Measurements from ENCODE around the gene FAM124A.

FAM124A gene

DNA sequence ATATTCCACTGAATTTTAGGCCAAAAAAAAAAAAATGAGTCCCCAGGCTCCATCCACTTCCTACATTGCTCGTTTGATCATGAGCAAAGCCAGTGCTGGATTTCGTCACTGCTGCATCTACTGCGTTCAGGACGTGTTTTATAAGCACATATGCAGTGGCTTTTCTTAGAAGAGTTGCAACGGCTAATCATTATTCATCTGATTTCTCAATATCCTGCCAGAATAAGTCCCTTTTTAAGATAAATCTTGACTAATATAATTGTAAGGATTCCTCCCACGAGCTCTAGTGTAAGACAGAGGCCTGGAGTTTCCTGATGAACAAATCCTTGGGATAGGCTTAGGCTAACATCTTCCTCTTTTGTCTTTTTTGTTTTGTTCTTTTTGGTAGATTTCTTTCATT, 19.5 kb downstream of the FAM124A start:
- no peak for DNase-seq (ENCODE audit: low read depth, low spot score)

DNA sequence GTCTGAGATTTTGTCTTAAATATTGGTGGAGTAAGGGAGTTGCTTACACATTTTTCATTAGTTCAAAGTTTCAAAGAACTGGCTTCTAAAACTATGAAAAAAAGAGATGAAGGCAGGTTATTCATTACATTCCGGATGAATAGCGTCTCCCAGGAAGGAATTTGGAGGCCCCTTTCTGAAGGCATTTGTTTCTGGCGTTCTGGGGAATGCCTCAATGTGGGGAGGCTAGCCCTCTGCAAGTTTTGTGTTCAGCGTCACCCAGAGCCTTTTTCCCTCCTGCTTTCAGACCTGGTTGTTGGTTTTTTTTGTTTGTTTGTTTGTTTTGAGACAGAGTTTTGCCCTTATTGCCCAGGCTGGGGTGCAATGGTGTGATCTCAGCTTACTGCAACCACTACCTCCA, 21.0 kb downstream of the FAM124A start:
- no peak for DNase-seq (ENCODE audit: low read depth, low spot score)

DNA sequence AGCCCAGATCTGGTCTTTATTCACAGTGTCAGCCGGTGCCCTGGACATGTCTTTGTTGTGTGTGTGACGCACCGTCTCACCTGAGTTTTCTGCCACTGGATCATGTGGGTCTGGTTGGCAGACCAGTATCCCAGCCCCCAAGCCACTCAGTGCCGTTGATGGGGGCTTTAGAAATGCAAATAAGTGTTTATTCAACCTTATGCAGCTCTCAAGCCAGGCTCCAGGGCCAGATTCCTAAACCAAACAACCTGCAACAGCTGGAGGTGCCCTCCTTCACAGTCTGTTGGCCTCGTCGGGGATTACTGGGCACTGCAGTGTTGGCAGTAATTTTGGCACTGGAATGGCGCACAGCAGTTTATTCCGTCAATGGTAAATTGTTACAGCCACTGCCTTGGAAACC, 21.6 kb downstream of the FAM124A start:
- no peak for DNase-seq (ENCODE audit: low read depth, low spot score)

DNA sequence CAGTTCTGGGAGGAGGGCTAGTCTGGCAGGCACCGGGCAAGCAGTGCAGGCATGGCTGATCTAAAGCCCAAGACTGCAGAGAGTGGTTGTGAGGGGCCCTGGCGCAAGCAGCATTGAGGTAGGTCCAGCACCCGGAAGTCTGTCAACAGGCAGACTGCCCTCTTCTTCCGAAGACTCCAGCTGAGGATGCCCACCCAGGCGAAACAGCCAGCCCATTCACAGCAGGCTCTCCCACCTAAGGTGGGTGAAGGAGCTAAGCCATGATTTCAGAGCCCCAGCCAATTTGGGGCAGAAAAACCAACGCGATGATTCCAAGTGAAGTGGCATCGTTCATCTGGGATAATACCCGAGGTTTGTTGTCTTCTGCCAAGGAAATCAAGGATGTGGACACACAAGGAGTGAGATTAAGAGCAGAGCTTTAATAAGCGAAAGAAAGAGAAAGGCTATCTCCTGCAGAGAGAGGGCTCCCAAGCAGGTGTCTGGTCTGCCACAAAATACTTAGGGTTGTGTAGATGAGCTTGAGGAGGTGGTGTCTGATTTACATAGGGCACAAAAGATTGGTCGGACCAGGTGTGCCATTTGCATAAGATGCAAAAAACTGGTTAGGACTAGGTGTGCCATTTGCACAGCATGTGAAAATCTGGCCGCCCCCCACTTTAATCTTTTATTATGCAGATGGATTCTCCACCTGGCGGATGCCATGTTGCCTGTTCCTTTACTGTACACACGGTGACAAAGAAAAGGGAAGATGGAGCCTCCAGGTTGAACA, 22.6 kb downstream of the FAM124A start:
- DNase-seq (ENCODE audit: low read depth, low spot score) = no peak

DNA sequence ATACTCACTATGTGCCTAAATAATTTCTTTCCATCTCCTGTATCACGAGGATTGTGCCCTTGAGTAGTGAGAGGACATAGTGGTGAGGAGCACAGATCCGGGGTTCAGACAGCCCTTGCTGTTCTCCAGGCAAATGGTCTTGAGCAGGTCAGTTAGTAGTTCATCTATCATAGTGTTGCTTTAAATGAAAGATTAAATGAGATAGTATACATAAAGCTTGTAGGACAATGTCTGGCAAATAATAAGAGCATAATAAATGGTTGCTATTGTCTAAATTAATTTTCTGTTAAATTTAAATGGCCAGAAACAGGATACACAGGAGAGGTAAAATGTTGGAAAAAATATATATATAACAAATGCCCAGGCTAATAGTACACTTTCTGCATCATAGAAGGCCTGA, 23.4 kb downstream of the FAM124A start:
- DNase-seq (ENCODE audit: low read depth, low spot score) = no peak

DNA sequence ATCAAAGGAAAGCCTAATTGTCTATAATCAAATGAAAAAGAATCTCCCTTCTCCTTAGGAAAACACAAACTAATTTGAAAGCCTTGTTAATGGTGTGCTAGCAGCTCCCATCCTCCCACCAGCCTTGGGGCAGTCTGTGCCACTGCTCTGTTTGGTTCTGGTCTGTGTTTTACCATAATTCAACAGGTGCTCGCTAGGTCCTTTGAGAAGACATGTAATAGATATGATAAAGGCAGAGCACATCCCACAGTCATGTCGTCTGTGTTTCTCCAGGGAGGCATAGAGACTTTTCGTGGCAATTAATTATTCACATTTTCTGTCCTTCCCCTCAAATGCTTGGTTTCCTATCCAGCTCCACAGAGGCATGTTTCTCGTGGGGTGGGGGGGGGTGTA, 23.8 kb downstream of the FAM124A start:
- DNase-seq (ENCODE audit: low read depth, low spot score) = no peak

DNA sequence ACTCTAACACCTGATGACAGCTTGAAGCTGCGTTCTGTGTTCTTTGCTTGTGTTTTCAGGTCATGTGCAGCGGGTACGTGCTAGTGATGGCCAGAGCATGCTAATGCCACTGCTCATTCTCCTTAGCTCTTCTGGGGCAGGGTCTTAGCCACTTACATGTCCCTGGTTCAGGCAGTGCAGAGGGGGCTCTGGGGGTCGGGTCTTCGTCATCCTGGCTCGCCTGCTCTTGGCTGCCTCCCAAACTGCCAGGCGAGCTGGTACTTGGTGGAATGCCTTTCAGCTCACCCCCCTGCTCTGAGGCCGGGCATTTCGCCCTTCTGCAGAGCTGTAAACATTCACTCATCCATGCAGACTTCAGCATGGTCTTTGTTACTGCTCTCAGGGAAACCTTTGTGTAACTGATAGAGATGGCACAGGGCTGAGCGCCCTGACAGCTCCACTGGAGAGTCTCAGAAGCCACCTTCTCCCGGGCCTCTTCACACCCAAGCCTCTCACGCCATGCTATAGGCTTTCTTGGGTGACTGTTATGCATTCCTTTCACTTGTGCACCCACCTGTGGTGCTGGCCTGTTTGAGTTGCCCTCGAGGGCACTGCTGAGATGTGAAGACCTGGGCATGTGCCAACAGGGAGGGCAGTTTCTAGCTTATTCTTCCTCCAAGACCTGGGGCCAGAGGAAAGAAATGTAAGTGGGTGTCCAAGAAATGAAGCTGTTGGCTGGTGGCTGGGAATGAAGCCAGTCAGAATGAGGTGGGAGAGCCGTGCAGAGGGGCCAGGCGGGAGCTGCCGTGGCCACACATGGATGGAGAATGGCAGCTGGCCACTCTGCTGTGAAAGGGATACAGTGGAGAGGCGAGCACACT, 24.4 kb downstream of the FAM124A start:
- no peak for DNase-seq (ENCODE audit: low read depth, low spot score)

DNA sequence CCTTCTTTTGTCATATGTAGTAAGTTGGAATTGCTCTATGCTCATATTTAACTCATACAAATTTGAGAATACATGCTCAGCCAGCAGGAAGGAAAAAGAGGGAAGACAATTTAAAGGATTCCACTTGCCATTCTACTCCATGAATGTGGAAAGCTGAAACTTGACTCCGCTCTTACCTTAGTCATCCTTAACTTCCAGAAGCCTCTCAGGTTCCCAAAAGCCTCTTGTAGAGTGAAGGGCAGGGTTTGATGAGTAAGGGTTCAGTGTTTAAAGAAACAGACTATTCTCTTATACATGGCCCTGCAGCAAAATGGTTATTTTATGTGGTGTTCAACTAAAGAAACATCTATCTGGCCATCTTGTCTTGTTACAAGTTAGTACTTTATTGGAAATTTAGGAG, 27.1 kb downstream of the FAM124A start:
- DNase-seq (ENCODE audit: low read depth, low spot score) = no peak

DNA sequence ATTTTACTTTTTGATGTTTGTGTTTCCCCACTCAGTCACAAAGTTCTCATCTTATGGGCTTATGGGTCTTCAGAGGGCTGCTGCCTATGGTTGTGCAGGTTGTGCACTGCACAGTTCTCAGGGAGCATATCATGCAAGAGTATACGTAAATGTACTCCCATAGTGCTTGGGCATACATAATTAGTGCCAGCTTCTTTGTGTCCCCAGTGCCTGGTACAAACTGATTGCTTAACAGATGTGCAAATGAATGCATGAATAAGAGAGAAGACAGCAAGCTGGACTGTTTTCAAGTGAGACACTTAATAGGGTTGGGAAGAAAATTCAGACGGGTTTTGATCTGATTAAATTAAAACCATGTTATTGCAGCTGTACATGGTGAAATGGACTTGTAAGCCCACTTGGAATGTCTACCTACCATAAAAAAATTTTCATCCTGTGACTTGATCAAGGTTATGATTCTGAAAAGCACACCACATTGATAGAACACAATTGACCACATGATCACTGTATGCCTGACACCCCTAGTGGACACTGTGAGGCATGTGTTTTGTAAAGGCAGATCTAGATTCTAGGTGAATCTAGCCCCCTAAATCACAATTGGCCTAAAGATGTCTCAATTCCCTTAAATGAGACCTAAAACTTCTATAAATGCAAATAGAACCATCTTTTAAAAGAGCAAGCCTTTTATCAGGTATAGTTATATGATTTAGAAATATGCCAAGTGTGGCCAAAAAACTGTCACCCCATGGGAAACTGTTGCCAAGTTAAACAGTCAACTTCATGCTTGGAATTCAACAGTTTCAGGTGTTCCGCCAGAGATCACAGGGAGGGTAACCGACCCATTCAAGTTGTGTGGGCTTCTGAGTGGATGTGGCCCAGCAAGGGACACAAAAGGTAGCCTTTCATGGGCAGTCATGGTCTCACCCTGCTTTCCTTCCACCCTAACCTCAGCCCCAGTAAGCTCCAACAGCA, 27.9 kb downstream of the FAM124A start:
- DNase-seq (ENCODE audit: low read depth, low spot score) = no peak

DNA sequence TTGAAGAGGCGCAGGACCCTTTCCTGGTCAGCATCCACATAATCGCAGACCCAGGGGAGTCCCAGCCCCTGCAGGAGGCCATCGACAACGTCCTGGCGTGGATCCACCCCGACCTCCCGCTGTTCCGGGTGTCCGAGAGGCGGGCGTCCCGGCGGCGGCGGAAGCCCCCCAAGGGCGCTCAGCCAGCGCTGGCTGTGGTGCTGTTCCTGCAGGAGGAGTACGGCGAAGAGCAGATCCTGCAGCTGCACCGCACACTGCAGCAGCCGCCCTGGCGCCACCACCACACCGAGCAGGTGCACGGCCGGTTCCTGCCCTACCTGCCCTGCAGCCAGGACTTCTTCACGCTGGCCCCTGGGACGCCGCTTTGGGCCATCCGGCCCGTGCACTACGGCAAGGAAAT, 29.3 kb downstream of the FAM124A start:
- DNase-seq (ENCODE audit: low read depth, low spot score) = no peak

DNA sequence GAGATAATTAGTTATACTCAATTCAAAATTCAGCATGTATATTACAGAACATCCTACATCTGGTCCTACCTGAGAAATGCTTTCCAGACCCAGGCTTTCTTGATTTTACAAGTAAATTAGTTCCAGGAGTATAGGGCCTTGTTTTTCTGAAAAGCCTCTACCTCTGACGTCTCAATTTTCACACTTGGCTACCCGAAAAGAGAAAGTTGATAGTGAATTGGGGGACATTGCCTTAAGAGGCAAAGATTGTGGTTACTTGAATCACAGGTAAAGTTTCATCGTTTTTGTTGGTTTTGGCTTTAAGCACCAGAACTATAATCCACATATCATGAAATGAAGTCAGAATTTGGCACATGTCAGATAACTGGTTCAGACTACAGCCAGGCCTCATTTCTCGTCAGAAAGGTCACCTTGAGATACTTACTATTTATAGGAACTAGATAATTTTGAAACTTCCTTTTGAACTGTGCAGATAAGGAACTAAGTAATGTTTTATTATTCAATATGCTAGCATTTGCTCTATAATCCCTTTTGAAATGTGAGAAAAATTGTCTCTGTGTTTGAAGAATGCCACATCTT, 30.8 kb downstream of the FAM124A start:
- no peak for DNase-seq (ENCODE audit: low read depth, low spot score)

DNA sequence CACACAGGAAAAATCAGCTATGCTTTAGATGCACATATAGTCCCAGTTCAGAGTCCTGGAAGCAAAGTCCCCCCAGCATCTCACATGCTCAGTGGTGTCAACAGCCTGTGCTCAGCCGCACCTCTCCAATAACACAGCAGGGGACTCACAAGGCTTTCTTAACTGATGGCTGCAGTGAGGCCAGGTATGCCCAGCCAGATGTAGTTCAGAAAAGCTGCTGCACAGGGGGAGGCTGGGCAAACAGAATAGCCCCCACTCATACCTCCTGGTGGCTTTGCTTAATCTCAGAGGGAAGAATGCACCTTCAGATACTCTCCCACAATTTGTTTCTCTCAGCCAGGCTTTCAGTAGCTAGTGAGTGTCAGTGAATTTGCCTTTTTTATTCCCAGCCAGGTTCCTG, 33.4 kb downstream of the FAM124A start:
- no peak for DNase-seq (ENCODE audit: low read depth, low spot score)

DNA sequence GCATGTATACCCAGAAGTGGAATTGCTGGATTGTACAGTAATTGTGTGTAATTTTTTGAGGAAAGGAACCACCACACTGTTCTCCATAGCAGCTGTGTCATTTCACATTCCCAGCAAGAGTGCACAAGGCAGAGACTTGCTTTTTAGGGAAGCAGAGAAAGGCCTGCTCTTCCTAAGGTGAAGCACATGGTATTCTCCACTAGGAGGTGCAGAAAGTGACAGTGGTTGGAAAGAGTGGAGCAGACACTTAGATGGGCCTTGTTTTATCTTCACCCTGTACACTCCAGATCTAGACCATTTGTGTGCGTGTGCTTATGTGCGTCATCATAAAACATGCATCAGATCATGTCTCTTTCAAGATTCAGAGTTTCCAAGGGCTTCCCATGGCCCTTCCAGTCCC, 35.0 kb downstream of the FAM124A start:
- DNase-seq (ENCODE audit: low read depth, low spot score) = no peak

DNA sequence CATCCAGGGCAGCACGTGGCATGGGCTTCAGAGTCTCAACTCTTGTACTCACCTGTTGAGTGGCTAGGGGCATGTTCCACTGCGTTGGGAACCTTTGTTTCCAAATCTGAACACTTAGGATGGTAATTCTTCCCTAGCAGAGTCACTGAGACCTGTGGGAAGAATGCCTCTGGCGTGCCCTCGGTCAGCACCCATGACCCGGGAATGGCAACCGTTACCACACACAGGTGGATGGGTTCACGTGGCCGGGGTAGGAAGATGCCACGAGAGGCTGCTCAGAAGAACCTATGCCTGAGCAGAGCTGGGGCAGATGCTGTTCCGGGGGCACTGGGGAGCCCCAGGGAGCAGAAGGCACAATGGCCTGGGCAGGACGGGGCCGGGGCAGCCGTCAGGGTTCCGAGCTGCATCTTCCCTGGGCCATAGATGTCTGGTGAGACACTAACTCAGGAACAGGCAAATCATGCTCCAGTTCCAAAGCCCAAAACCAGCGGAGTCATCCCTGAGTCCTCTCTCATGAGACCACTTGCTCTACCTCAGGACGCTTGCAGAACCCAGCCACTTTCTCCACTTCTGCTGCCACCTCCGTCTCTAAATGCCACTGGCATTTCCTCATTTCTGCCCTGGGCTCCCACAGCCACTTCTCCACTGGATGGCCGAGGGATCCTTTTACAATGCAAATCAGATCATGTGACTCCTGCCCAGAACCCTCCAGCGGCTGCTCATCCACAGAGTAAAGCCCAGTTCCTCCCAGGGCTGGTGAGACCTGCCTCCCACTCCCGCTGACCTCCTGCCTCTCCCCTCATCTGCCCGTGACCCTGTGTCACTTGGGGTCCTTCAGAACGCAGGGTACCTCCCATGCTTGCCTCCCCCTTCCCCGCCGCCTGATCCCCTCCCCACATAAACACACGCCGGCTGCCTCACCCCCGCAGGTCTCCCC, 36.7 kb downstream of the FAM124A start:
- no peak for DNase-seq (ENCODE audit: low read depth, low spot score)

DNA sequence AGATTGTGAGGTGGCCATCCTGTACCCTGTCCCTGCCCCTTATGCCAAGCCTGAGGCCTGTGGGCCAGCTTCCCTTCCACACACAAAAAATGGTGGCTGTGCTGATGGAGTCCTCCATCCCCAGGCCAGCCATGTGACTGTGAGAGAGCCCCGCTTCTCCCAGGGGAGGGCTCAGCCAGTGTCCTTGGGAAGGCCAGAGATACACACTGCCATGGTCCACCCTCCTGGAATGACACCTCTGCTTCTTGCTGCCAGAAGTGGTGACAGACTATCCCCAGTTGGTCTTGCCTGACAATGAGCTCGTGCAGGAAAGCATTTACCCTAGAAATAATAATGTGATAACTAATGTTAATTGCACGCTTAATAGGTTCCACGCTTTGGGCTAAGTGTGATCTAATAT, 38.0 kb downstream of the FAM124A start:
- no peak for DNase-seq (ENCODE audit: low read depth, low spot score)

DNA sequence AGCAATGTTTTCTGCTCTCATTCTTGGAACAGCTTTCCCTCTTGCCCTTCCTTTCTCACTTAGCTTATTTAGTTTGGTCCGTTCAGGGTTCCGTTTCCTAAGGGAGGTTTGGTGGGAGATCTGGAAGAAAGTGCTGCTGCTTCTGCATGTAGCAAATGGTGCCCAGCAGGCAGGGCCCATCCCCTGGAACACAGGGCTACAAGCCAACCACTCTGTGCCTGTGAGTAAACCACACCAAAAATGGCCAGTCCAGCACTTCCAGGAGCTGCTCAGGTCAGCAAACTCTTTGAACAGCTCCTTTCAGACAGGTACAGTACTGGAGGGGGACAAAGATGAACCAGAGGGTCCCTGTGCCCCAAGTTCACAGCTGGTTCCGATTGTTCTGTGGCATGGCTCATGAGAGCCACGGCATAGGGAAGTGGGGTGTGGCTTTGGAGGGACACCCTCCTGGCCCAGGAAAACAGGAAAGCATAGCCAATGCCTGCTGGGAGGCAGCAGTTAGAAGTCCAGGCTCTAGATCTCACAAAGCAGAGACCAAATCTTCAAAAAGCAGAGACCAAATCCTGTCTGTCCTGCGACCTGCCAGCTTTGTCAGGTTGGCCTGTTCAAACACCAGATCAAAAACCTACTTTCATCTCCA, 39.5 kb downstream of the FAM124A start:
- no peak for DNase-seq (ENCODE audit: low read depth, low spot score)

DNA sequence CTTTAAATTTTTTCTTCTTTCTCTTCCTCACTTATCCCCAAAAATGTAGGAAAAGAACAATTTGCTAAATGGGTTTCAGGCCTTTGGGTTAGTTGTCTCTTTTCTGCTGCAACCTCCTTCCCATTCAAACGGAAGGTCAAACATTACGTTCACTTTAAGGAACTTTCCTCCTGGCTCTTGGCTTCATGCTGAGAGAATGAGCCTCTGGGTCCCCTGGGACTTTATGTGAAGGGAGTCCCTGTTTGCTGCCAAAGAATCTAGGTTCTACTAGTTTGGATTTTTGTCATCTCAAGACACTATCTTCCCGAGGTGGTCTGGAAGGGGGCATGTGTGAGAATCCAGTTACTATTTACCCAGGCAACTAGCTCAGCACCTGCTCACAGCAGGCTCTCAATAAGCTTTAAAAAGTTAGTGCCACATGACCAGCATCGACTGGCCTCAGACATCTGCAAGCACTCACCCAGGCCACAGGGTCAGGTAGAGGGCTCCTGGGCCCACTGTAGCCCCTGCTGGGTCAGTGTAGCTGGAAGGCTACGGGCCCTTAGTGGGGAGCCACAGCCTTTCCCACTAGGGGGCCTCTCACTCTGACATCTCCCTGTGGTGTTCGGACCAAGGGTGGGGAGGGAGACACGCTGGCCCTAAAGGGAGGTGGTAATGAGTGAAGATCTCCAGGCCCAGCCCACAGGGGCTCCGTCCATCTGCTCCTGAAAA, 40.5 kb downstream of the FAM124A start:
- DNase-seq (ENCODE audit: low read depth, low spot score) = no peak

DNA sequence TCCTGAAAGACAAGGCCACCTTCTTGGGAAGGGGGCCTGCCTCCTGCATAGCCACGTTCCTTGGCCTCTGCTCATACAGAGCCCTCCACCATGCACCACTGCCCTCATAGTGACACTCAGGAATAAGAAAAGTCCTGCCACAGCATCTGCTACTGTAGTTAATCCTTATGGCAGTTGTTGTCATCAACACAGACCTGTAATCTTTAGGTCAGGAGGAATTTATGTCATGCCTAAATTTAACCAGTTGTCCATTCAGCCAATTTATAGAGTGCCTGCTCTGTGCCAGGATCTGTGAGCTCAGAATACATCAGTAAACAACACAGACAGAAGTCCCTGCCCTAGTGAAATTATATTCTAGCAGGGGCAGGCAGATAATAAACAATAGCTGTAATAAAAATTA, 44.4 kb downstream of the FAM124A start:
- DNase-seq (ENCODE audit: low read depth, low spot score) = no peak

DNA sequence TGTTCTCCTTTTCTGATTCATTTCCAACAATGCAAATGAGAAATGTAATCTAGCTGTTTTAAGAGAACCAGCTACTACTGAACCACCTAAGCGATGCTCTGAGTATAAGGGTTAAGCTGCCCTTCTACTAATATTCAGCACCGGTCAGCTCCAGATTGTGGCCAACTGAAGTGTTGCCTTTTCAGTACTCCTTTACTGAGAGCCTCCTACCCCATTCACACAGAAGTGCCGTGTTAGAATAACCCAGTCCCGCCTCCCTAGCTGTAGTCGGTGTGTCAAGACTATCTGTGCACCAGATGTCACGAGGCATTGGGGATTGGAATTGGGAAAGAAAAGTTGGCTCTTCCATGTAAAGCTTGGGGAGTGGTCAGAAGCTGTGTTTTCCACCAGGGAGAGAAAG, 45.4 kb downstream of the FAM124A start:
- DNase-seq (ENCODE audit: low read depth, low spot score) = no peak
